ENCODE measurements around the gene BCKDK.

BCKDK gene

GRCh38 chr16:31080756-31081419, 27.3 kb upstream of the BCKDK start:
- no peak for DNase-seq

- DNase-seq, result no peak
Observed at GRCh38 chr16:31081428-31082351, 26.5 kb upstream of the BCKDK start.

- DNase-seq, result no peak
Observed at GRCh38 chr16:31082368-31083045, 25.7 kb upstream of the BCKDK start.

- DNase-seq, result no peak
Observed at GRCh38 chr16:31083081-31083480, 25.1 kb upstream of the BCKDK start.

GRCh38 chr16:31083556-31083955, 24.6 kb upstream of the BCKDK start:
- no peak for DNase-seq

- no peak for DNase-seq
Observed at GRCh38 chr16:31083981-31084380, 24.2 kb upstream of the BCKDK start.

GRCh38 chr16:31084584-31085302, 23.4 kb upstream of the BCKDK start:
- no peak for DNase-seq

GRCh38 chr16:31085411-31085810, 22.8 kb upstream of the BCKDK start:
- DNase-seq, result no peak

GRCh38 chr16:31085873-31086628, 22.1 kb upstream of the BCKDK start:
- no peak for DNase-seq

GRCh38 chr16:31086629-31086906, 21.6 kb upstream of the BCKDK start:
- no peak for DNase-seq

GRCh38 chr16:31087481-31087880, 20.7 kb upstream of the BCKDK start:
- DNase-seq, result no peak

GRCh38 chr16:31087971-31088370, 20.2 kb upstream of the BCKDK start:
- DNase-seq, result no peak

- no peak for DNase-seq
Observed at GRCh38 chr16:31088459-31089183, 19.6 kb upstream of the BCKDK start, which contains the start of gene PRSS53. PRSS53 (minus strand) TSS chr16:31088943; CDS start chr16:31088809, 134 bp downstream.

- DNase-seq, result no peak
Observed at GRCh38 chr16:31089199-31089598, 19.0 kb upstream of the BCKDK start.

GRCh38 chr16:31090540-31090939, 17.6 kb upstream of the BCKDK start:
- no peak for DNase-seq

- DNase-seq, result no peak
Observed at GRCh38 chr16:31092330-31092729, 15.9 kb upstream of the BCKDK start.

- DNase-seq, result no peak
Observed at GRCh38 chr16:31093132-31093703, 15.0 kb upstream of the BCKDK start.

GRCh38 chr16:31094088-31094423, 14.1 kb upstream of the BCKDK start:
- DNase-seq, result no peak

GRCh38 chr16:31094424-31095120, 13.6 kb upstream of the BCKDK start, which contains the start of gene VKORC1:
VKORC1 (minus strand) TSS chr16:31094797; CDS start chr16:31094729, 68 bp downstream.
- DNase-seq, result peak; percentile 86

- DNase-seq, result no peak
Observed at GRCh38 chr16:31099860-31100638, 8.1 kb upstream of the BCKDK start.
